Measurements from ENCODE around the gene GSN. TPM values are rescaled to one million over a fixed set of nuclear protein-coding genes. Genes with fewer than 3 reads are reported as not detected.

Gene GSN
- total and polyA plus RNA-seq, 2 of the 13 experiments (the other 11 are each of a cell fraction or from before 2014, with no cell fraction given) = 294 to 307 TPM

DNA sequence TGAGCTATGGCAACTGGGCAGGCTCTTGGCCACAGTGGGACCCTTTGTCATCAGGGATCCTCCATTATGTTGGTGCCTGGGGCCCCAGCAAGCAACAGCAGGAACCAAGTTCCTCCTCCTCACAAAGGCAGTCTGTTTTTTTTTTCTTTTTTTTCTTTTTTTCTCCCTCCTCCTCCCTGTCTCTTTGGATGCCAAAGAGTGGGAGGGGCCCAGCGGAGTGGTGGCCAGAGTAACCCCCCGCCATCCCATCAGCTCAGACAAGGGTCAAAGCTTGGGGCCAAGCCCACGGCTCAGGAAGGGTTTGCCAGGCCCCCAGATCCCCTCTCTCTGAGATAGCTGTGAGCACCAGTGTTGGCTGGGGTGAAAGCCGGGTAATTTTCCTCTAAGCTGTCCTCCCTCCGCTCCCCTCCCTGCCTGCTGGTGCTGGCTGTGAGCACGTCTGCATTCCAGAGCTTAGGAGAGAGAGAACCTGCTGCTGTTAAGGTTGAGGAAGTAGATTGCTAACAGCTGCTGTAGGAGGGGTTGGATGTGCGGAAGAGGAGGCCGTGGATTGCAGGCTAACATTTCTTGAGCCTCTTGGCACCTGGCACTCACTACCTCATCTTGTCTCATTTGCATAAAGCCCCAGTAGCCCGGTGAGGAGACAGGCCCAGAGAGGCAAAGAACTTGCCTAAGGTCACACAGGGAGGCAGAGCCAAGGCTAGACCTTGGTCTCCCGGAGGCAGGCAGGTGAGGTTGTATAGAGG, 21.2 kb downstream of the GSN start:
- peak; percentile 50 for FAIRE-seq
- in situ Hi-C loops (cut with HindIII; ENCODE audit: extremely low pct_ligation_motif_present, low pct_unique_long_range_greater_than_20kb) = no loop called here
- BruUV-seq (replicated peaks) = TSS peak; percentile 42
- 9% methylated on average over 9 of the region's 10 CpGs for WGBS (ENCODE audit: low lambda C conversion rate)
- Histone ChIP-seq H3K79me2 (ENCODE audit: insufficient read depth, low read length) (no peaks in the 10 kb centered on the region), H4K20me1 (ENCODE audit: insufficient read depth, low read length) (no peaks in the 10 kb centered on the region), H3K9me3 (ENCODE audit: low read length) (no peaks in the 10 kb centered on the region), H3K27me3 (ENCODE audit: control insufficient read depth in 1 of 2, insufficient read depth in 2 of 2, low read length in 2 of 2) (no peaks in the 10 kb centered on the region), H3K27ac (ENCODE audit: extremely low read length, insufficient read depth, low read length) (peak overlapping the region; percentile 89), H3K4me1 (ENCODE audit: insufficient read depth, low read length) (peaks cover 88% of the 10 kb centered on the region), H3K4me2 (ENCODE audit: low read depth, low read length) (peak overlapping the region; percentile 83), H3K36me3 (replicated peaks in 1 of 2; ENCODE audit: control insufficient read depth in 1 of 2, insufficient read depth in 2 of 2, low read length in 2 of 2) (no peaks in the 10 kb centered on the region), H2AFZ (ENCODE audit: low read length) (no peak overlapping the region), H3K9ac (ENCODE audit: insufficient read depth, low read depth, low read length) (peak overlapping the region; percentile 76), H3K4me3 (replicated peaks in 1 of 3; ENCODE audit: insufficient read depth in 1 of 3, low read depth in 2 of 3, low read length in 3 of 3) (peak overlapping the region; percentile 19 to 62 (median 38))
- DNase-seq (ENCODE audit: low spot score) = peak; percentile 83
- CTCF ChIA-PET (ENCODE audit: low intra/inter-chr PET ratio, low total read pairs) = no interaction called here
- intact Hi-C loops (cut with micrococcal nuclease; ENCODE audit: unreplicated experiment) = loop anchor here (5.0 kb wide), 1 partner anchor 33 kb away; no protein-coding TSS in a partner anchor
- POLR2A ChIA-PET = interaction anchor here (0.7 to 11.2 kb wide), 11 partner anchors 9 to 87 kb away, joined by 3 to 398 read pairs (median 4); partner anchors contain the start of genes GSN and RAB14
- peak; percentile 71 for ATAC-seq
- TF ChIP-seq, protein P1, sequence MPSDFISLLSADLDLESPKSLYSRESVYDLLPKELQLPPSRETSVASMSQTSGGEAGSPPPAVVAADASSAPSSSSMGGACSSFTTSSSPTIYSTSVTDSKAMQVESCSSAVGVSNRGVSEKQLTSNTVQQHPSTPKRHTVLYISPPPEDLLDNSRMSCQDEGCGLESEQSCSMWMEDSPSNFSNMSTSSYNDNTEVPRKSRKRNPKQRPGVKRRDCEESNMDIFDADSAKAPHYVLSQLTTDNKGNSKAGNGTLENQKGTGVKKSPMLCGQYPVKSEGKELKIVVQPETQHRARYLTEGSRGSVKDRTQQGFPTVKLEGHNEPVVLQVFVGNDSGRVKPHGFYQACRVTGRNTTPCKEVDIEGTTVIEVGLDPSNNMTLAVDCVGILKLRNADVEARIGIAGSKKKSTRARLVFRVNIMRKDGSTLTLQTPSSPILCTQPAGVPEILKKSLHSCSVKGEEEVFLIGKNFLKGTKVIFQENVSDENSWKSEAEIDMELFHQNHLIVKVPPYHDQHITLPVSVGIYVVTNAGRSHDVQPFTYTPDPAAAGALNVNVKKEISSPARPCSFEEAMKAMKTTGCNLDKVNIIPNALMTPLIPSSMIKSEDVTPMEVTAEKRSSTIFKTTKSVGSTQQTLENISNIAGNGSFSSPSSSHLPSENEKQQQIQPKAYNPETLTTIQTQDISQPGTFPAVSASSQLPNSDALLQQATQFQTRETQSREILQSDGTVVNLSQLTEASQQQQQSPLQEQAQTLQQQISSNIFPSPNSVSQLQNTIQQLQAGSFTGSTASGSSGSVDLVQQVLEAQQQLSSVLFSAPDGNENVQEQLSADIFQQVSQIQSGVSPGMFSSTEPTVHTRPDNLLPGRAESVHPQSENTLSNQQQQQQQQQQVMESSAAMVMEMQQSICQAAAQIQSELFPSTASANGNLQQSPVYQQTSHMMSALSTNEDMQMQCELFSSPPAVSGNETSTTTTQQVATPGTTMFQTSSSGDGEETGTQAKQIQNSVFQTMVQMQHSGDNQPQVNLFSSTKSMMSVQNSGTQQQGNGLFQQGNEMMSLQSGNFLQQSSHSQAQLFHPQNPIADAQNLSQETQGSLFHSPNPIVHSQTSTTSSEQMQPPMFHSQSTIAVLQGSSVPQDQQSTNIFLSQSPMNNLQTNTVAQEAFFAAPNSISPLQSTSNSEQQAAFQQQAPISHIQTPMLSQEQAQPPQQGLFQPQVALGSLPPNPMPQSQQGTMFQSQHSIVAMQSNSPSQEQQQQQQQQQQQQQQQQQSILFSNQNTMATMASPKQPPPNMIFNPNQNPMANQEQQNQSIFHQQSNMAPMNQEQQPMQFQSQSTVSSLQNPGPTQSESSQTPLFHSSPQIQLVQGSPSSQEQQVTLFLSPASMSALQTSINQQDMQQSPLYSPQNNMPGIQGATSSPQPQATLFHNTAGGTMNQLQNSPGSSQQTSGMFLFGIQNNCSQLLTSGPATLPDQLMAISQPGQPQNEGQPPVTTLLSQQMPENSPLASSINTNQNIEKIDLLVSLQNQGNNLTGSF (CRISPR knock-in tag; IDR thresholded peaks at IDR 0.05) = no peak
- TF ChIP-seq MAZ (IDR thresholded peaks at IDR 0.05; ENCODE audit: borderline replicate concordance, low read depth, low read length) (peak; percentile 64; the same call in 1 of the 2 replicates), MAZ (CRISPR knock-in tag; IDR thresholded peaks at IDR 0.05; ENCODE audit: low read depth) (no peak), SP4 (CRISPR knock-in tag; IDR thresholded peaks at IDR 0.05) (peak; percentile 51), SNAPC2 (CRISPR knock-in tag; IDR thresholded peaks at IDR 0.05) (0 out of 2 replicates have a peak, but pooled peaks have one; percentile 51), ZC3H13 (CRISPR knock-in tag; IDR thresholded peaks at IDR 0.05) (peak; percentile 49; the same call in 1 of the 2 replicates), GLI4 (CRISPR knock-in tag; IDR thresholded peaks at IDR 0.05; ENCODE audit: borderline replicate concordance) (0 out of 2 replicates have a peak, but pooled peaks have one; percentile 9), CHCHD3 (CRISPR knock-in tag; IDR thresholded peaks at IDR 0.05) (no peak), POLR2A (IDR thresholded peaks at IDR 0.05; ENCODE audit: insufficient read depth in 1 of 2, low read depth in 2 of 2, low read length in 2 of 2) (peak in 1 of 2 experiments; percentile 32; a peak in 2 of 4 replicates), ESRRA (CRISPR knock-in tag; IDR thresholded peaks at IDR 0.05; ENCODE audit: low read depth) (0 out of 2 replicates have a peak, but pooled peaks have one; percentile 33), MED1 (CRISPR knock-in tag; IDR thresholded peaks at IDR 0.05) (peak; percentile 73; the same call in 1 of the 2 replicates), ZMYM2 (CRISPR knock-in tag; IDR thresholded peaks at IDR 0.05) (peak; percentile 79)
- TF ChIP-seq, protein P2, sequence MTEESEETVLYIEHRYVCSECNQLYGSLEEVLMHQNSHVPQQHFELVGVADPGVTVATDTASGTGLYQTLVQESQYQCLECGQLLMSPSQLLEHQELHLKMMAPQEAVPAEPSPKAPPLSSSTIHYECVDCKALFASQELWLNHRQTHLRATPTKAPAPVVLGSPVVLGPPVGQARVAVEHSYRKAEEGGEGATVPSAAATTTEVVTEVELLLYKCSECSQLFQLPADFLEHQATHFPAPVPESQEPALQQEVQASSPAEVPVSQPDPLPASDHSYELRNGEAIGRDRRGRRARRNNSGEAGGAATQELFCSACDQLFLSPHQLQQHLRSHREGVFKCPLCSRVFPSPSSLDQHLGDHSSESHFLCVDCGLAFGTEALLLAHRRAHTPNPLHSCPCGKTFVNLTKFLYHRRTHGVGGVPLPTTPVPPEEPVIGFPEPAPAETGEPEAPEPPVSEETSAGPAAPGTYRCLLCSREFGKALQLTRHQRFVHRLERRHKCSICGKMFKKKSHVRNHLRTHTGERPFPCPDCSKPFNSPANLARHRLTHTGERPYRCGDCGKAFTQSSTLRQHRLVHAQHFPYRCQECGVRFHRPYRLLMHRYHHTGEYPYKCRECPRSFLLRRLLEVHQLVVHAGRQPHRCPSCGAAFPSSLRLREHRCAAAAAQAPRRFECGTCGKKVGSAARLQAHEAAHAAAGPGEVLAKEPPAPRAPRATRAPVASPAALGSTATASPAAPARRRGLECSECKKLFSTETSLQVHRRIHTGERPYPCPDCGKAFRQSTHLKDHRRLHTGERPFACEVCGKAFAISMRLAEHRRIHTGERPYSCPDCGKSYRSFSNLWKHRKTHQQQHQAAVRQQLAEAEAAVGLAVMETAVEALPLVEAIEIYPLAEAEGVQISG (CRISPR knock-in tag; IDR thresholded peaks at IDR 0.05) = no peak; the same call in 1 of the 2 replicates
- TF ChIP-seq, protein P3, sequence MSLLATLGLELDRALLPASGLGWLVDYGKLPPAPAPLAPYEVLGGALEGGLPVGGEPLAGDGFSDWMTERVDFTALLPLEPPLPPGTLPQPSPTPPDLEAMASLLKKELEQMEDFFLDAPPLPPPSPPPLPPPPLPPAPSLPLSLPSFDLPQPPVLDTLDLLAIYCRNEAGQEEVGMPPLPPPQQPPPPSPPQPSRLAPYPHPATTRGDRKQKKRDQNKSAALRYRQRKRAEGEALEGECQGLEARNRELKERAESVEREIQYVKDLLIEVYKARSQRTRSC (CRISPR knock-in tag; IDR thresholded peaks at IDR 0.05; ENCODE audit: low read depth) = no peak

Data from HepG2 (cell line).